Measurements from ENCODE around the gene YTHDF1. TPM values are rescaled to one million over a fixed set of nuclear protein-coding genes. Genes with fewer than 3 reads are reported as not detected.

The YTHDF1 gene
- total RNA-seq, 1 experiment from 2014 or later: 36.0 TPM

DNA sequence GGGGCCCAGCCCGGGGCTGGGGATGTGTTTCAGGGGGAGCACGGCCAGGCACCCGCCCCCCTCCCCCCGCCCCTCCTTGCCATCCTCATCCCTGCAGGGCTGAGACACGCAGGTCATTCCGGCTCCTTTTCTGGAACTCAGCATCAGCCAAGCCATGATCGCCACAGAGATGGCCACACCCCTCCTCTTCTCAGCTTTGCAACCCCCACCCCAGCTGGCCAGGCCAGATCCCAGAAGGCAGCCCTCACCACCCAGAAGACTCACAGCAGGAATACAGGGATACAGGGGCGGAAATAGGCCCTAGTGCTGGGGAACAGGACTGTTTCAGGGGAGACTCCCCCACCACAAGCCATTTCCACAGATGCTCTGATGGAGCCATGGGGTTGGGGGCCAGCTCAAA, 33.5 kb downstream of the YTHDF1 start:
- Histone ChIP-seq H3K4me3 (ENCODE audit: insufficient read depth, low read depth, low read length) (no peak overlapping the region), H3K36me3 (replicated peaks; ENCODE audit: control insufficient read depth, insufficient read depth, low read length) (no peaks in the 10 kb centered on the region), H3K27me3 (ENCODE audit: control insufficient read depth, insufficient read depth, low read length) (peaks cover 12% of the 10 kb centered on the region)
- DNase-seq: peak; percentile 63

GRCh38 chr20:63181226-63181625, 34.7 kb downstream of the YTHDF1 start:
- no peak for DNase-seq
- H3K4me3 ChIP-seq (ENCODE audit: insufficient read depth, low read depth, low read length): no peak overlapping the region
- no peaks in the 10 kb centered on the region for H3K36me3 ChIP-seq (replicated peaks; ENCODE audit: control insufficient read depth, insufficient read depth, low read length)
- H3K27me3 ChIP-seq (ENCODE audit: control insufficient read depth, insufficient read depth, low read length): peaks cover 24% of the 10 kb centered on the region

- no peak overlapping the region for H3K4me3 ChIP-seq (ENCODE audit: insufficient read depth, low read depth, low read length)
- H3K27me3 ChIP-seq (ENCODE audit: control insufficient read depth, insufficient read depth, low read length): peaks cover 30% of the 10 kb centered on the region
- no peaks in the 10 kb centered on the region for H3K36me3 ChIP-seq (replicated peaks; ENCODE audit: control insufficient read depth, insufficient read depth, low read length)
- no peak for DNase-seq
Measured at GRCh38 chr20:63180569-63181185, 35.3 kb downstream of the YTHDF1 start.

DNA sequence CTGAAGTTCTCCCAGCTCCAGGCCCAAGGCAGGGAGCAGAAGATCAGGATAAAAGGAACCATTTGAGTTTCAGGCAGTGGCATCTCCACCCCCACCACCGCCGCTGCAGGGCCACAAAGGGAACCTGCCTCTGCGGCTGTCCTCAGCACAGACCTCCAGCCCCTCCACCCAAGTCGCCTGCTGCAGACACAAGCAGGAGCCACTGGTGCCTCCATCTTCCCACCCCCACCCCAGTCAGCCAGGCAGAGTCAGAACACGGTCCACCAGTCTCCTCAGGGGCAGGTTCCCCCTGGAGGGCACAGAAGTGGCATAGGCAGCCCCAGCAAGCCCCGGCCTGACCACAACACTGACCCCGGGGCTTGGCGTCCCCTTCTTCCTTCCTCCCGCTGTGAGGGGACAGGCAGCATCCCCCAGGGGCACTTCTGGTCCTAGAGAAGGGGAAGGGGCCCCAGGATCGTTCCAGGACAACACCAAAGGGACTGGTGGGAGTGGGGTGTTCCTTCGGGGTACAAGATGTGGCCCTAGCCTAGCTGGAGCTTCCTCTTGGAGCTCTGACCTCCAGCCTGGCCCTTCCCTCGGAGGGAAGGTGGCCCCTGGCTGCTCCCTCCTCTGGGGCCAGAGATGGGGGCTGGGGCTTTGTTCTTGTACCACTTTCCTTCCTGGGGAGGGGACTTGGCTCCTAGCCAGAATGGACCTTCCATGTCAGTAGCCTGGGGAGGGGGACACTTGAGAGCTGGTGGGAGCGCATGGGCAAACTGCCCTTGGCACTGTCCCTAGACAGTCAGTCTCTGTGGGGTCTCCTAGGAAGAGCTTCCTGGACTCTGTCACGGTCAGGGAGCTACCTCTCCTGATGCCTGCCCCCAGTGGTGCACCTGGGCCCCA, 36.0 kb downstream of the YTHDF1 start:
- Histone ChIP-seq H3K27me3 (ENCODE audit: control insufficient read depth, insufficient read depth, low read length) (peaks cover 37% of the 10 kb centered on the region), H3K4me3 (ENCODE audit: insufficient read depth, low read depth, low read length) (no peak overlapping the region), H3K36me3 (replicated peaks; ENCODE audit: control insufficient read depth, insufficient read depth, low read length) (no peaks in the 10 kb centered on the region)
- no peak for DNase-seq

DNA sequence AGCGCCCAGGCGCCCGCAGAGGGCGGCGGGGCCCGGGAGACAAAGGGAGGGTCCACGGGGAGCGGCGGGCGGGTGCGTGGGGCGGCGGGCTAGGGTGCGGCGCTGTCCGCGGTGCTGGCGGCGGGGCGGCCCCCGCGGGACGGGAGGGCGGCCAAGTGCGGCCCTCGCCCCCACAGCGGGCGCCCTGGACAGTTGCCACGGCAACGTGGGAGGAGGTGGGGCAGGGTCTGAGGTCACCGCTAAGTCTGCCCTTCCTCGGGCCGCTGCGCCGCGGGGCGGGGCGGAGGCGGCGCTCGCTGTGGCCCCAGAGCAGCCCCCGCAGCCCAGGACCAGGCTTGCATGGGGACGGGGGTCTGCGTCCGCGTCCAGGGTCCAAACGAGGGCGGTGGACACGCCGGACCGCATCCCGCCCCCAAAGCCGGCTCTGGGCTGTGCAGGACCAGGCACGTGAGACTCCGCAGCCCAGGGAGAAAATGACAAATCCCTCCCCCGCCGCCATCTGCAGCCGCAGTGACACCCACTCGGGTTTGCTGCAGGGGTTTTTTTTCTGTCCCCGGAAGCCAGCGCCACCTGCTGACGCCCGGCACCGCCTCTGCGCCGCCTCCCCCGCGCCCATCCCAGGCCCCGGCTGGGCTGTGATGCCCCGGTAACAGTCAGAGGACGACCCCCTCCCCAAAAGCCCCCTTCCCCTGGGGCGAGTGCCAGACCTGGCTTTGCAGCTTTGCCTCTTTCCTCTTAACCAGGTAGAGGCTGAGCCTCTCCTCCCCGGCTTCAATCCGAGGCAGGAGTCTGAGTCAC, 36.8 kb downstream of the YTHDF1 start:
- Histone ChIP-seq H3K36me3 (replicated peaks; ENCODE audit: control insufficient read depth, insufficient read depth, low read length) (no peaks in the 10 kb centered on the region), H3K27me3 (ENCODE audit: control insufficient read depth, insufficient read depth, low read length) (peaks cover 45% of the 10 kb centered on the region), H3K4me3 (ENCODE audit: insufficient read depth, low read depth, low read length) (peak overlapping the region; percentile 53)
- peak; percentile 93 for DNase-seq

DNA sequence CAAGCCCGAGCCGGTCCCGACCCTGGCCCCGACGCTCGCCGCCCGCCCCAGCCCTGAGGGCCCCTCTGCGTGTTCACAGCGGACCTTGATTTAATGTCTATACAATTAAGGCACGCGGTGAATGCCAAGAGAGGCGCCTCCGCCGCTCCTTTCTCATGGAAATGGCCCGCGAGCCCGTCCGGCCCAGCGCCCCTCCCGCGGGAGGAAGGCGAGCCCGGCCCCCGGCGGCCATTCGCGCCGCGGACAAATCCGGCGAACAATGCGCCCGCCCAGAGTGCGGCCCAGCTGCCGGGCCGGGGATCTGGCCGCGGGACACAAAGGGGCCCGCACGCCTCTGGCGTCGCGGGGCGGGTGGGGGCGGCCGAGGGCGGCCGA, 37.5 kb downstream of the YTHDF1 start:
- no peaks in the 10 kb centered on the region for H3K36me3 ChIP-seq (replicated peaks; ENCODE audit: control insufficient read depth, insufficient read depth, low read length)
- H3K27me3 ChIP-seq (ENCODE audit: control insufficient read depth, insufficient read depth, low read length): peaks cover 51% of the 10 kb centered on the region

DNA sequence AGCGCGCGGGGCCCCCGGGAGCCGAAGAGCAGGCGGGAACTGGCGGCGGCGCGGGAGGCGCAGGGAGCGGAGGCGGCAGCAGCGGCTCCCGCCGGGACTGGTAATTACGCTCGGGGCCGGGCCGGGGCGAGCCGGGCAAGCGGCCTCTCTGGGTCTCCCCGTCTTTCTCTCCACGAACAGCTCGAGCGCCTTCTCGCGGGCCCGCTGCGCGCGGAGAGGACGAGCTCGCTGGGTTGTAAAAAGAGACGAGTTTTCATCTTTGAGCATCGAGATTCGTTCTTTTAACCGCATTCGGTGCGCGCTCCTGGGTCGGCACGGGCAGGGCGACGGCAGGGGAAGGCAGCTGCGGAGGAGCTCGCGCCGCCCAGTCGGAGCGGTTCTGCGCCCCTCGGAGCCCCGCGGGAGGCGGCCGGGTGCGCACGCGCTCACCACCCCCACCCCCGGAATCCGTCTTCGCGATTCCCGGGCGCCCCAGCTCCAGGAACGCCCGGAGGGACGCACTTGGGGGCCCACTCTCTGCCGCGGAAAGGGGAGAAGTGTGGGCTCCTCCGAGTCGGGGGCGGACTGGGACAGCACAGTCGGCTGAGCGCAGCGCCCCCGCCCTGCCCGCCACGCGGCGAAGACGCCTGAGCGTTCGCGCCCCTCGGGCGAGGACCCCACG, 38.0 kb downstream of the YTHDF1 start:
- peak; percentile 84 for DNase-seq
- H3K36me3 ChIP-seq (replicated peaks; ENCODE audit: control insufficient read depth, insufficient read depth, low read length): no peaks in the 10 kb centered on the region
- H3K4me3 ChIP-seq (ENCODE audit: insufficient read depth, low read depth, low read length): peak overlapping the region; percentile 53
- H3K27me3 ChIP-seq (ENCODE audit: control insufficient read depth, insufficient read depth, low read length): peaks cover 54% of the 10 kb centered on the region

More for the DNA sequence above, 37.5 kb downstream of the YTHDF1 start:
- peak; percentile 96 for DNase-seq
- H3K4me3 ChIP-seq (ENCODE audit: insufficient read depth, low read depth, low read length): peak overlapping the region; percentile 53

GRCh38 chr20:63177134-63177784, 38.7 kb downstream of the YTHDF1 start:
- Histone ChIP-seq H3K27me3 (ENCODE audit: control insufficient read depth, insufficient read depth, low read length) (peaks cover 58% of the 10 kb centered on the region), H3K4me3 (ENCODE audit: insufficient read depth, low read depth, low read length) (peak overlapping the region; percentile 53), H3K36me3 (replicated peaks; ENCODE audit: control insufficient read depth, insufficient read depth, low read length) (no peaks in the 10 kb centered on the region)
- DNase-seq: peak; percentile 92

DNA sequence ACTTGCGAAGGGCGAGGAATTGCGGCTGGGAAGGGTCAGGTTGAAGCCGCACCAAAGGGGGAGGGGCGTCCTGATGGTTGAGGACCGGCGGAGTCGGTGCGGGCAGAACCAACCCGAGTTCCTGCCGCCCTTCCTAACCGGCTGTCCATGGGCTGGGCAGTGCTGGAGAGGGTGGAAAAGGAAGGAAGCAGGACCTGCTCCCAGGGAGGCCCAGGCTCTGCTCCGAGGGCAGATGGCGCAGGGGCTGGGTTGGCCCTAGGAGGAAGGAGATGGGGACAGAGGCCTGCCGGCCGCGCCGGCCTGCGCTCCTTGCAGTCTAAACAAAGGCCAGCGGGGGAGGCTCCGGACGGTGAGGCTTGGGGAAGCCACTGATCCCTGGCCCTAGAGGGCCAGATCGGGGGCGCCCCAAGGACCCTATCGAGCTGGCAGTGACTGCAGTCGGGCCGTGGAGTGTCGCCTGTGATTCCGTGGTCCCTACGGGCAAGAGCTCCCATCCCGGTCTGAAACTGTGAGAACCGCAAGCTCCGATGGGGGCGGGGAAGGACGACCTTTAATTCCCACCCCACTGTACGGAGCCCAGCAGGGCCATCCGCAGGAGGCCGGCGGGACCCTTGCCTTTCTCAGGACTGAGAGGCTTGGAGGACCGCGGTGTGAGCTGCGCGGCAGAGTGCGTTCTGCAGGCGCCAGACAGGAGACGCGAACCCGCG, 39.4 kb downstream of the YTHDF1 start:
- H3K36me3 ChIP-seq (replicated peaks; ENCODE audit: control insufficient read depth, insufficient read depth, low read length): no peaks in the 10 kb centered on the region
- peaks cover 58% of the 10 kb centered on the region for H3K27me3 ChIP-seq (ENCODE audit: control insufficient read depth, insufficient read depth, low read length)
- DNase-seq: peak; percentile 87
- peak overlapping the region; percentile 53 for H3K4me3 ChIP-seq (ENCODE audit: insufficient read depth, low read depth, low read length)

DNA sequence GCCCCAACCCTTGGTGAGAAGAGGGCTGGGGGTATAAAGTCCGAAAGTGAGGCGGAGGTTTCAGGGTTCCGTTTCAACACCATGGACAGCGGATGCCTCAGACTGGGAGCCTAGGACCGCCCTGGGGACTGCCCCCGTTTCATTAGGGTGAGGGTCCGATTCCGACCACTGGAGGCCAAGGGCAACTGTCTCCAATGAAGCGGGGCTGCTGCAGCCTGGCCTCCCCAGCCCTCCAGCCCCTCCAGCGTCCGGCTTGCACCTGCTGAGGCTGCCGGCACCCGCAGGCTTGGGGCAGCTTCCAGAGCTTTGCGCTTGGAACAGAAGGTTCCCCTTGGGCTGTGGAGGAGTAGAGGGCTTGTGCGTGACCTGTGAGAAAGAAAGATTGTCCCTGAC, 39.9 kb downstream of the YTHDF1 start:
- peaks cover 58% of the 10 kb centered on the region for H3K27me3 ChIP-seq (ENCODE audit: control insufficient read depth, insufficient read depth, low read length)
- no peaks in the 10 kb centered on the region for H3K36me3 ChIP-seq (replicated peaks; ENCODE audit: control insufficient read depth, insufficient read depth, low read length)
- peak; percentile 90 for DNase-seq
- no peak overlapping the region for H3K4me3 ChIP-seq (ENCODE audit: insufficient read depth, low read depth, low read length)

DNA sequence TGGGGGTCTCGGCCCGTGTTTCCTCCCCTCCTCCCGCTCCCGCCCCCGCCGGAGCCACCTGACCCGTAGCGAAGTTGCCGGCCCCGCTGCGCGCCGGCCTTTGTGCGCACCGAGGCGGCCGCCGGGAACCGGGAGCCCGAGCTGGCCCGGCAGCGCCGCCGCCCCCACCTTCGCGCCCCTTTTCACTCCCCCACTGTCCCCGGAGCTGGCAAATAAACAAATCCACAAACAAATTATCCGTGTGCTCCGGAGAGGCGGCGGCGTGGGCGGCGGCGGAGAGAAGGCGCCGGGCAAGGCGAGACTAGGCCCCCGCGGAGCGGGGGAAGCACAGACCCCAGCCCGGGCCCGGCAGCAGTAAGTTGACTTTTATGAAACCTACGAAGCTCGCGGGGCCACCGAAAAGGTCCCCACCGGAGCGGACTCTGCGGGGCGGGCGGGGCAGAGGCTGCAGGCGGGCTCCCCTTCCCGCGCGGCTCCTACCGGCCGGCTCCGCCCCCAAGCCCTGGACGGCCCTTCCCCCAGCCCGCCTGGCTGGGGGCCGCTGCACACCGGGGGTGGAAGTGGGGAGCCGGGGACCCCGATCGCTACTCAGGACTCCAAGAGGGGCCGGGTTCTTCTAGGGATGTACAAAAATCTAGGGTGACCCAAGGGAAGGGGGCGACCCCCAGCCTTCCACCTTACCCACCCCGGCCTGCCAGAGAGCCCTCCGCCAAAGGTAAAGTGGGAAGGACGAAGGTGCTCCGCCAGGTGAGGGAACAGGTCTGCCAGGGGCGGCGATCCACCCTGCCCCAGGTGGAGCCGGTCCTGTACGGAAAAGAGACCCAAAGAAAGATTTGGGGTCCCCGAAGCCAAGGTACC, 40.7 kb downstream of the YTHDF1 start:
- peak; percentile 86 for DNase-seq
- Histone ChIP-seq H3K36me3 (replicated peaks; ENCODE audit: control insufficient read depth, insufficient read depth, low read length) (no peaks in the 10 kb centered on the region), H3K27me3 (ENCODE audit: control insufficient read depth, insufficient read depth, low read length) (peaks cover 58% of the 10 kb centered on the region), H3K4me3 (ENCODE audit: insufficient read depth, low read depth, low read length) (peak overlapping the region; percentile 28)

GRCh38 chr20:63174309-63175037, 41.5 kb downstream of the YTHDF1 start:
- Histone ChIP-seq H3K36me3 (replicated peaks; ENCODE audit: control insufficient read depth, insufficient read depth, low read length) (no peaks in the 10 kb centered on the region), H3K27me3 (ENCODE audit: control insufficient read depth, insufficient read depth, low read length) (peaks cover 56% of the 10 kb centered on the region), H3K4me3 (ENCODE audit: insufficient read depth, low read depth, low read length) (no peak overlapping the region; the same call in 1 of the 2 replicates)
- peak; percentile 87 for DNase-seq
